ENCODE results near the gene MALAT1.

DNA sequence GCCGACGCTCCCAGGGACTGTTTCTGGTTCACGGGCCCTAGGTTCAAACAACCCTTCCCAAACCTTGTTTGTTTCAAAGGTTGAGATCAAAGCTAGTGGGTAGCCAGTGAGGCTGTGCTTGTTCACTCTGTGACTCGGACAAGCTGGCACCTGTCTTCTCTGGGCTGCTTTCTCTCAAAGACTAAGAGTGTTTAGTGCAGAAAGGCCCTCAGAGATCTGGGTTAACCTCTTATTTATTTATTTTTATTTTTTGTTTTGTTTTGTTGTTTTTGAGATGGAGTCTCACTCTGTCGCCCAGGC lies 13.0 kb upstream of the MALAT1 start:
- TF ChIP-seq POLR2A (IDR thresholded peaks at IDR 0.05): no peak
- TF ChIP-seq POLR2AphosphoS5 (IDR thresholded peaks at IDR 0.05): no peak
- TF ChIP-seq, protein P1, sequence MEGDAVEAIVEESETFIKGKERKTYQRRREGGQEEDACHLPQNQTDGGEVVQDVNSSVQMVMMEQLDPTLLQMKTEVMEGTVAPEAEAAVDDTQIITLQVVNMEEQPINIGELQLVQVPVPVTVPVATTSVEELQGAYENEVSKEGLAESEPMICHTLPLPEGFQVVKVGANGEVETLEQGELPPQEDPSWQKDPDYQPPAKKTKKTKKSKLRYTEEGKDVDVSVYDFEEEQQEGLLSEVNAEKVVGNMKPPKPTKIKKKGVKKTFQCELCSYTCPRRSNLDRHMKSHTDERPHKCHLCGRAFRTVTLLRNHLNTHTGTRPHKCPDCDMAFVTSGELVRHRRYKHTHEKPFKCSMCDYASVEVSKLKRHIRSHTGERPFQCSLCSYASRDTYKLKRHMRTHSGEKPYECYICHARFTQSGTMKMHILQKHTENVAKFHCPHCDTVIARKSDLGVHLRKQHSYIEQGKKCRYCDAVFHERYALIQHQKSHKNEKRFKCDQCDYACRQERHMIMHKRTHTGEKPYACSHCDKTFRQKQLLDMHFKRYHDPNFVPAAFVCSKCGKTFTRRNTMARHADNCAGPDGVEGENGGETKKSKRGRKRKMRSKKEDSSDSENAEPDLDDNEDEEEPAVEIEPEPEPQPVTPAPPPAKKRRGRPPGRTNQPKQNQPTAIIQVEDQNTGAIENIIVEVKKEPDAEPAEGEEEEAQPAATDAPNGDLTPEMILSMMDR (IDR thresholded peaks at IDR 0.05): no peak
